B cell (primary cell): ENCODE data around the gene GJA10. TPM values are rescaled to one million over a fixed set of nuclear protein-coding genes. Genes with fewer than 3 reads are reported as not detected.
"Not testable (repeated sequence)": the region's sequence is repeated elsewhere in the genome, so short reads cannot be mapped to it uniquely, and the experiment has no call there.

Experiments
- ATAC-seq: fragments of 200-7000 bp; cut with Tn5 transposase; one replicate; pipeline ENCODE4 v1.10.0; 2021; ENCODE audit warnings: low read depth, mild to moderate bottlenecking, moderate number of reproducible peaks, moderate library complexity
- CTCF ChIA-PET: fragments of 350-600 bp; sonication (Branson Sonifier 250); formaldehyde crosslinking; loops from one replicate; lab custom pipeline; 2021; ENCODE audit warnings: antibody characterized with exemption, inconsistent platforms; lab: Charles Lee
- POLR2A ChIA-PET: fragments of 350-600 bp; sonication (Branson Sonifier 250); formaldehyde crosslinking; loops from one replicate; lab custom pipeline; 2021; ENCODE audit warnings: antibody characterized with exemption; lab: Charles Lee
- DNase-seq: peaks from one replicate; pipeline ENCODE4 v3.0.0; 2013
- H2AFZ ChIP-seq: 2 replicates; pipeline ENCODE4 v1.6.1; 2012; ENCODE audit warnings: mild to moderate bottlenecking, low read depth, low read length; ENCODE audit not compliant: insufficient read depth, poor library complexity, severe bottlenecking
- H3K27ac ChIP-seq, 2 donors: 1 replicate in 1 of 2; 2 replicates in 1 of 2; pipeline ENCODE4 v1.5.1; 2012 to 2013; ENCODE audit warnings: low read length in 2 of 2, mild to moderate bottlenecking in 2 of 2, moderate library complexity in 1 of 2
- H3K27me3 ChIP-seq, 4 experiments: fragments of 200-600 bp in 1 of 4; sonication (generic) in 1 of 4; replicated peaks in 1 of 4; 1 replicate in 2 of 4; 2 replicates in 2 of 4; pipeline versions ENCODE4 v1.6.1 to v1.7.0; 2013 to 2016; ENCODE audit warnings: low read length in 3 of 4, mild to moderate bottlenecking in 2 of 4, mixed read lengths in 1 of 4, moderate library complexity in 1 of 4; ENCODE audit not compliant: insufficient read depth in 4 of 4, control insufficient read depth in 3 of 4; ENCODE audit errors: control extremely low read depth in 1 of 4
- H3K36me3 ChIP-seq, 2 experiments: replicated peaks in 1 of 2; 1 replicate in 1 of 2; 2 replicates in 1 of 2; pipeline versions ENCODE4 v1.6.1 to v1.7.1; 2013; ENCODE audit warnings: low read length in 1 of 2; ENCODE audit not compliant: insufficient read depth in 2 of 2, control insufficient read depth in 1 of 2; ENCODE audit errors: control extremely low read depth in 1 of 2, extremely low read depth in 1 of 2
- H3K4me1 ChIP-seq, 2 donors: fragments of 200-600 bp in 1 of 2; sonication (generic) in 1 of 2; 1 replicate in 1 of 2; 2 replicates in 1 of 2; pipeline versions ENCODE4 v1.5.1 to v1.6.1; 2013 to 2017; ENCODE audit warnings: low read length in 2 of 2; ENCODE audit not compliant: control insufficient read depth in 2 of 2, insufficient read depth in 2 of 2
- H3K4me2 ChIP-seq: replicated peaks from 2 replicates; pipeline ENCODE3; 2012; ENCODE audit warnings: mild to moderate bottlenecking, low read depth, low read length; ENCODE audit not compliant: poor library complexity, severe bottlenecking
- H3K4me3 ChIP-seq, 5 experiments: fragments of 200-600 bp in 1 of 5; sonication (generic) in 1 of 5; 1 replicate in 3 of 5; 2 replicates in 2 of 5; pipeline versions ENCODE4 v1.5.1 to v1.7.0; 2011 to 2016; ENCODE audit warnings: low read length in 4 of 5, mild to moderate bottlenecking in 4 of 5, low read depth in 2 of 5, control low read depth in 1 of 5, moderate library complexity in 1 of 5; ENCODE audit not compliant: insufficient read depth in 1 of 5; ENCODE audit errors: control extremely low read depth in 1 of 5, extremely low read depth in 1 of 5
- H3K79me2 ChIP-seq: fragments of 200-600 bp; sonication (generic); one replicate; pipeline ENCODE4 v1.6.0; 2016; ENCODE audit warnings: low read length; ENCODE audit not compliant: control insufficient read depth, insufficient read depth
- H3K9ac ChIP-seq: fragments of 200-600 bp; sonication (generic); 2 replicates; pipeline ENCODE4 v1.6.1; 2017; ENCODE audit warnings: mild to moderate bottlenecking, low read length, moderate library complexity
- H3K9me3 ChIP-seq, 3 donors: one replicate each; pipeline versions ENCODE4 v1.6.1 to v1.7.1; 2013; ENCODE audit warnings: low read length in 2 of 3; ENCODE audit not compliant: control insufficient read depth in 2 of 3, insufficient read depth in 1 of 3; ENCODE audit errors: control extremely low read depth in 1 of 3
- H4K20me1 ChIP-seq: 2 replicates; pipeline ENCODE4 v1.6.0; 2012; ENCODE audit warnings: mild to moderate bottlenecking, low read length; ENCODE audit not compliant: insufficient read depth, control insufficient read depth, poor library complexity, severe bottlenecking
- H3K27ac Mint-ChIP-seq: one replicate; pipeline ENCODE4 v1.8.0; 2021; ENCODE audit warnings: mixed read lengths
- H3K27me3 Mint-ChIP-seq: one replicate; pipeline ENCODE4 v1.8.0; 2021; ENCODE audit warnings: mixed read lengths
- H3K4me1 Mint-ChIP-seq: one replicate; pipeline ENCODE4 v1.8.0; 2021; ENCODE audit warnings: mixed read lengths
- H3K4me3 Mint-ChIP-seq: one replicate; pipeline ENCODE4 v1.8.0; 2021; ENCODE audit warnings: mixed read lengths
- H3K9me3 Mint-ChIP-seq: one replicate; pipeline ENCODE4 v1.8.0; 2022; ENCODE audit warnings: mixed read lengths; ENCODE audit not compliant: insufficient read depth
- EZH2 ChIP-seq: IDR thresholded peaks from 2 replicates; pipeline ENCODE4 v1.6.1; 2012; ENCODE audit warnings: borderline replicate concordance, low read depth, mild to moderate bottlenecking, moderate library complexity, low read length; ENCODE audit not compliant: insufficient read depth, poor library complexity, severe bottlenecking
- WGBS: methylation state at CpG from one replicate; pipeline ENCODE4 v1.1.5; 2013; ENCODE audit warnings: missing lambda C conversion rate; ENCODE audit not compliant: insufficient coverage; 5-methylcytosine and 5-hydroxymethylcytosine counted together
- intact Hi-C: fragments of 100-400 bp; cut with micrococcal nuclease; formaldehyde crosslinking; loops from one replicate; pipeline ENCODE4 v1.10.0; 2022
- polyA plus RNA-seq: library from polyadenylated mRNA; depleted of rRNA; stranded (reverse); fragments of >200 nt; gene quantifications from 2 replicates; pipeline ENCODE4 v1.2.3, GENCODE V29; 2012
- total RNA-seq, 2 donors: library from RNA; stranded (reverse); fragments of 120-200 nt in 1 of 2; gene quantifications; 1 replicate in 1 of 2; 2 replicates in 1 of 2; pipeline versions ENCODE4 v1.2.3 to v1.2.4, GENCODE V29; 2013 to 2022
- TF ChIP-seq, protein P1 (sequence below): fragments of 200-600 bp; IDR thresholded peaks from one replicate; pipeline ENCODE4 v1.8.0; 2022; ENCODE audit warnings: antibody characterized with exemption, mild to moderate bottlenecking

Gene GJA10
- total and polyA plus RNA-seq, 2 donors (not counting 1 experiment from before 2014, with no cell fraction given): not detected

DNA sequence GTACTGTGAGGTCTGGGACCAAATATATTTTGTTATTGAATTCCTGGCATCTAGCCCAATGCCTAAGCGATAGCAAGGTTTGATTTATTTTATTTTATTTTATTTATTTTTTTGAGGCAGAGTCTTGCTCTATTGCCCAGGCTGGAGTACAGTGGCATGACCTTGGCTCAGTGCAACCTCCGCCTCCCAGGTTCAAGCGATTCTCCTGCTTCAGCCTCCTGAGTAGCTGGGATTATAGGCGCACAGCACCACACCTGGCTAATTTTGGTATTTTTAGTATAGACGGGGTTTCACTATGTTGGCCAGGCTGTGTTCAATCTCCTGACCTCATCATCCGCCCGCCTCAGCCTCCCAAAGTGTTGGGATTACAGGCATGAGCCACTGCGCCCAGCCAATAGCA, 1.7 kb upstream of the GJA10 start:
- H3K27ac ChIP-seq, DNase-seq, H3K9ac ChIP-seq, H3K4me1 Mint-ChIP-seq, H3K27ac Mint-ChIP-seq, H3K4me1 ChIP-seq, H3K4me3 Mint-ChIP-seq, ATAC-seq, H3K36me3 ChIP-seq, H3K4me3 ChIP-seq, H2AFZ ChIP-seq, intact Hi-C loops, H3K9me3 Mint-ChIP-seq, H3K79me2 ChIP-seq, H3K9me3 ChIP-seq, H3K4me2 ChIP-seq, H4K20me1 ChIP-seq, POLR2A ChIA-PET: not testable (repeated sequence)
- TF ChIP-seq, protein P1, sequence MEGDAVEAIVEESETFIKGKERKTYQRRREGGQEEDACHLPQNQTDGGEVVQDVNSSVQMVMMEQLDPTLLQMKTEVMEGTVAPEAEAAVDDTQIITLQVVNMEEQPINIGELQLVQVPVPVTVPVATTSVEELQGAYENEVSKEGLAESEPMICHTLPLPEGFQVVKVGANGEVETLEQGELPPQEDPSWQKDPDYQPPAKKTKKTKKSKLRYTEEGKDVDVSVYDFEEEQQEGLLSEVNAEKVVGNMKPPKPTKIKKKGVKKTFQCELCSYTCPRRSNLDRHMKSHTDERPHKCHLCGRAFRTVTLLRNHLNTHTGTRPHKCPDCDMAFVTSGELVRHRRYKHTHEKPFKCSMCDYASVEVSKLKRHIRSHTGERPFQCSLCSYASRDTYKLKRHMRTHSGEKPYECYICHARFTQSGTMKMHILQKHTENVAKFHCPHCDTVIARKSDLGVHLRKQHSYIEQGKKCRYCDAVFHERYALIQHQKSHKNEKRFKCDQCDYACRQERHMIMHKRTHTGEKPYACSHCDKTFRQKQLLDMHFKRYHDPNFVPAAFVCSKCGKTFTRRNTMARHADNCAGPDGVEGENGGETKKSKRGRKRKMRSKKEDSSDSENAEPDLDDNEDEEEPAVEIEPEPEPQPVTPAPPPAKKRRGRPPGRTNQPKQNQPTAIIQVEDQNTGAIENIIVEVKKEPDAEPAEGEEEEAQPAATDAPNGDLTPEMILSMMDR: peak; percentile 7
- WGBS: 96% methylated on average over 5 of the region's 8 CpGs
- peaks cover 0 to 38% (median 31%) of the 10 kb centered on the region in 4 experiments for H3K27me3 ChIP-seq
- peaks cover 54% of the 10 kb centered on the region for H3K27me3 Mint-ChIP-seq
- CTCF ChIA-PET: interaction anchor here (0.7 kb wide), 1 partner anchor 1111 kb away, joined by 3 read pairs; no protein-coding TSS in a partner anchor

DNA sequence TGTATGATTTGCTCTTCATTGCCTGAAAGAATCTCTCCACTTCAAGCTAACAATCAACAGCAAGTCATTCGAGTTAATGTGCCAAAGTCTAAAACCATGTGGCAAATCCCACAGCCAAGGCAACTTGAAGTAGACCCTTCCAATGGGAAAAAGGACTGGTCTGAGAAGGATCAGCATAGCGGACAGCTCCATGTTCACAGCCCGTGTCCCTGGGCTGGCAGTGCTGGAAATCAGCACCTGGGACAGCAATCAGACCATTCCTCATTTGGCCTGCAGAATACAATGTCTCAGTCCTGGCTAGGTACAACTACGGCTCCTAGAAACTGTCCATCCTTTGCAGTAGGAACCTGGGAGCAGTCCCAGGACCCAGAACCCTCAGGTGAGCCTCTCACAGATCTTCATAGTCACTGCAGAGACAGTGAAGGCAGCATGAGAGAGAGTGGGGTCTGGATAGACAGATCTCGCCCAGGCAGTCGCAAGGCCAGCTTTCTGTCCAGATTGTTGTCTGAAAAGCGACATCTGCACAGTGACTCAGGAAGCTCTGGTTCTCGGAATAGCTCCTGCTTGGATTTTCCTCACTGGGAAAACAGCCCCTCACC, 1.1 kb downstream of the GJA10 start:
- Histone ChIP-seq H3K27ac (no peak overlapping the region), H3K36me3 (no peaks in the 10 kb centered on the region), H3K27me3 (peaks cover 0 to 31% (median 20%) of the 10 kb centered on the region in 4 experiments), H2AFZ (no peak overlapping the region), H3K9me3 (no peaks in the 10 kb centered on the region), H3K4me3 (no peak overlapping the region), H4K20me1 (no peaks in the 10 kb centered on the region), H3K4me2 (no peak overlapping the region), H3K9ac (no peak overlapping the region), H3K4me1 (peaks cover 0 to 4% of the 10 kb centered on the region in 2 donors), H3K79me2 (no peaks in the 10 kb centered on the region)
- ChIA-PET POLR2A (no interaction called here), CTCF (interaction anchor here (0.6 kb wide), 1 partner anchor 26 kb away, joined by 4 read pairs; no protein-coding TSS in a partner anchor)
- no peak overlapping the region for H3K4me3 Mint-ChIP-seq
- H3K27me3 Mint-ChIP-seq: peaks cover 51% of the 10 kb centered on the region
- DNase-seq: no peak
- 65% methylated on average over 7 of the region's 8 CpGs for WGBS
- TF ChIP-seq EZH2: no peak
- TF ChIP-seq, protein P1: no peak
- peaks cover 7% of the 10 kb centered on the region for H3K4me1 Mint-ChIP-seq
- intact Hi-C loops: no loop called here
- H3K27ac Mint-ChIP-seq: no peak overlapping the region
- no peaks in the 10 kb centered on the region for H3K9me3 Mint-ChIP-seq
- ATAC-seq: no peak

DNA sequence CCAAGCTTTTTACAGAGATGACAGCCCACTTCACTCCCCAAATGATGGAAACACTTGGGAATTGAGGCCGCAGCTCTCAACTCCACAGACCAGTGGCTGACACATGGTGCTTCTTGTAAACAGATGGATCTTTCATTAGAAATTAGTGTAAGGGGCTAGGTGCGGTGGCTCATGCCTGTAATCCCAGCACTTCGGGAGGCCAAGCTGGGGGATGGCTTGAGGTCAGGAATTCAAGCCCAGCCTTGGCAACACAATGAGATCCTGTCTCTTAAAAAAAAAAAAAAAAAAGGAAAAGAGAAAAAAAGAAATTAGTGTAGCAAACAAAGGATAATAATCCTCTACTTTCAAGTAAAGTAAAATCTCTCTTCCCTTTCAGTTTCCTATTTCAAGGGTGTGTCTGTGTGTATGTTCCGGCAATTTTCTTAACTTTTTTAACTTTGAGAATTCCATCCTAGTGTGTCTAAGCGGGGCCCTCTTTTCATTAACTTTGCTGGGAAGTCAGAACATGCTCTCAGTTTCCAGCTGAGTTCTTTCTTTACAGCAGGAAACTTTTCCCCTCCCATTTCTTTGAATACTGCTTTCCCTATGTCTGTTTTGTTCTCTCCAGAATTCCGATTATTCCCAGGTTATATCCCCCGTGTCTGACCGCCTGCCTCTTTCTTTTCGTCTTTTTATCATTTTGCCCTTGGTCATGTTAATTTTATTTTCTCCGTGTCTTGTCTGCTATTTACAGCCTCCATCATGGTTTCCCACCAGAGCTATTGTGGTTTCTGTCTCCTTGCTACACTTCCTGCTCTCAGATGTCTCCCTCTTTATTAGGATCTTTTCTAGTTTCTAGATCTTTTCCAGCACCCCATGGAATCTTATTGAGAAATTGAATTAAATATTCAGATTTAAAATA, 16.0 kb downstream of the GJA10 start:
- H3K4me3 Mint-ChIP-seq, H3K4me1 Mint-ChIP-seq: not testable (repeated sequence)

More for the DNA sequence above, 16.0 kb downstream of the GJA10 start:
- ATAC-seq, H3K4me2 ChIP-seq, H4K20me1 ChIP-seq, H2AFZ ChIP-seq, DNase-seq, POLR2A ChIA-PET, H3K4me3 ChIP-seq, H3K27ac Mint-ChIP-seq, H3K9ac ChIP-seq, H3K27ac ChIP-seq, H3K27me3 ChIP-seq, CTCF ChIA-PET, H3K9me3 ChIP-seq, H3K4me1 ChIP-seq, H3K79me2 ChIP-seq, H3K9me3 Mint-ChIP-seq, H3K36me3 ChIP-seq, intact Hi-C loops: not testable (repeated sequence)
- H3K27me3 Mint-ChIP-seq: peaks cover 20% of the 10 kb centered on the region
- 80% methylated on average over 2 of the region's 10 CpGs for whole genome bisulfite sequencing
